Keratinocyte (primary cell): ENCODE measurements around the gene UBE2D2.

Experiments used
- EZH2 ChIP-seq: IDR thresholded peaks from one replicate; pipeline ENCODE4 v1.6.1; 2012; ENCODE audit warnings: inconsistent platforms, mild to moderate bottlenecking, low read length, moderate library complexity
- TF ChIP-seq, protein P1 (sequence below), 3 experiments: IDR thresholded peaks in 1 of 3; conservative IDR thresholded peaks in 1 of 3; optimal IDR thresholded peaks in 1 of 3; 2 replicates in 2 of 3; 3 replicates in 1 of 3; pipeline versions ENCODE3 to v1.5.1; 2011; ENCODE audit warnings: low read length in 3 of 3, mild to moderate bottlenecking in 3 of 3, moderate library complexity in 2 of 3, control low read depth in 1 of 3, inconsistent platforms in 1 of 3; ENCODE audit not compliant: insufficient read depth in 2 of 3; ENCODE audit errors: extremely low read depth in 1 of 3

DNA sequence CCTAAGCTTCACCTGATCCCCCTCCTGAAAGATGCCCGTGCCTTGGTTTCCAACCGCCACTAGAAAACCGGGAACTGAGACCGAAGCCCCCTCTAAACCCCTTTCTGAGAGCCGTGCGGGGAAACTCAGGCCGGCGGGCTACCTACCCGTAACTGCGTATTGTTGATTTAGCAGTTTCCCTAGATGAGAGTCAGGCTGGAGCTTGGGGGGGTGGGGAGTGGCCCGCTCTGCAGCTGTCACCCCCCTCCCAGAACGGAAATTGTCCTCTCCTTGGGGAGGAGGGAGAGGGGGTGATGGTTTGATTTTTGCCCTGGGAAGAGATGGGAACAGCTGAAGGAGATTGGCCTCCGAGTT is 89.5 kb downstream of the UBE2D2 start:
- TF ChIP-seq, protein P1, sequence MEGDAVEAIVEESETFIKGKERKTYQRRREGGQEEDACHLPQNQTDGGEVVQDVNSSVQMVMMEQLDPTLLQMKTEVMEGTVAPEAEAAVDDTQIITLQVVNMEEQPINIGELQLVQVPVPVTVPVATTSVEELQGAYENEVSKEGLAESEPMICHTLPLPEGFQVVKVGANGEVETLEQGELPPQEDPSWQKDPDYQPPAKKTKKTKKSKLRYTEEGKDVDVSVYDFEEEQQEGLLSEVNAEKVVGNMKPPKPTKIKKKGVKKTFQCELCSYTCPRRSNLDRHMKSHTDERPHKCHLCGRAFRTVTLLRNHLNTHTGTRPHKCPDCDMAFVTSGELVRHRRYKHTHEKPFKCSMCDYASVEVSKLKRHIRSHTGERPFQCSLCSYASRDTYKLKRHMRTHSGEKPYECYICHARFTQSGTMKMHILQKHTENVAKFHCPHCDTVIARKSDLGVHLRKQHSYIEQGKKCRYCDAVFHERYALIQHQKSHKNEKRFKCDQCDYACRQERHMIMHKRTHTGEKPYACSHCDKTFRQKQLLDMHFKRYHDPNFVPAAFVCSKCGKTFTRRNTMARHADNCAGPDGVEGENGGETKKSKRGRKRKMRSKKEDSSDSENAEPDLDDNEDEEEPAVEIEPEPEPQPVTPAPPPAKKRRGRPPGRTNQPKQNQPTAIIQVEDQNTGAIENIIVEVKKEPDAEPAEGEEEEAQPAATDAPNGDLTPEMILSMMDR (optimal IDR thresholded peaks at IDR 0.05 in 1 of 3, IDR thresholded peaks at IDR 0.05 in 1 of 3, conservative IDR thresholded peaks at IDR 0.05 in 1 of 3; ENCODE audit: extremely low read depth in 1 of 3, insufficient read depth in 2 of 3, low read length in 3 of 3) = no peak
- no peak for TF ChIP-seq EZH2
